Panc1 (cell line): ENCODE results near the gene AARS2. TPM values are rescaled to one million over a fixed set of nuclear protein-coding genes. Genes with fewer than 3 reads are reported as not detected.

Experiments
- ATAC-seq: fragments of 200-7000 bp; cut with Tn5 transposase; 2 replicates; pipeline ENCODE4 v1.9.1; 2020; ENCODE audit warnings: mild to moderate bottlenecking, moderate library complexity
- BruUV-seq: library from RNA; stranded (reverse); fragments of 400-500 nt; replicated peaks from 2 replicates; lab custom pipeline; 2021; lab: Mats Ljungman, UMichigan
- CTCF ChIA-PET: fragments of 300-600 bp; sonication (Branson Sonifier 250); formaldehyde crosslinking; loops from one replicate; lab custom pipeline; 2022; ENCODE audit warnings: antibody characterized with exemption; lab: Charles Lee
- POLR2A ChIA-PET: fragments of 300-600 bp; sonication (Branson Sonifier 250); formaldehyde crosslinking; loops from one replicate; lab custom pipeline; 2022; ENCODE audit warnings: antibody characterized with exemption; lab: Charles Lee
- DNase-seq: peaks from one replicate; pipeline ENCODE4 v3.0.0-alpha.2; 2010; ENCODE audit warnings: low read depth, low spot score
- H3K27ac ChIP-seq: 2 replicates; pipeline ENCODE4 v1.5.1; 2011; ENCODE audit warnings: mild to moderate bottlenecking, low read length, inconsistent platforms
- H3K27me3 ChIP-seq: fragments of 200-500 bp; sonication (Bioruptor generic); 2 replicates; pipeline ENCODE4 v1.6.0; 2014; ENCODE audit warnings: low read length, inconsistent platforms; ENCODE audit not compliant: control insufficient read depth, insufficient read depth
- H3K36me3 ChIP-seq: fragments of 200-500 bp; sonication (Bioruptor generic); 2 replicates; pipeline ENCODE4 v1.5.1; 2014; ENCODE audit warnings: inconsistent platforms, mild to moderate bottlenecking, low read length, moderate library complexity; ENCODE audit not compliant: control insufficient read depth, insufficient read depth
- H3K4me1 ChIP-seq: 2 replicates; pipeline ENCODE4 v1.5.1; 2011; ENCODE audit warnings: inconsistent platforms, mild to moderate bottlenecking, low read length, moderate library complexity; ENCODE audit not compliant: control insufficient read depth, insufficient read depth
- H3K4me3 ChIP-seq, 2 experiments: 2 replicates each; pipeline ENCODE4 v1.5.1; 2011 to 2012; ENCODE audit warnings: low read depth in 2 of 2, low read length in 2 of 2, mild to moderate bottlenecking in 2 of 2, inconsistent platforms in 1 of 2, moderate library complexity in 1 of 2
- H3K9me3 ChIP-seq: fragments of 200-500 bp; sonication (Bioruptor generic); 2 replicates; pipeline ENCODE4 v1.5.1; 2014; ENCODE audit warnings: low read depth, mild to moderate bottlenecking, inconsistent platforms, low read length, moderate library complexity; ENCODE audit not compliant: control insufficient read depth, insufficient read depth
- CTCF ChIP-seq: fragments of 450-650 bp; IDR thresholded peaks from 2 replicates; pipeline ENCODE4 v1.5.1; 2017; ENCODE audit warnings: mild to moderate bottlenecking
- POLR2AphosphoS5 ChIP-seq: IDR thresholded peaks from 2 replicates; pipeline ENCODE4 v1.6.1; 2012; ENCODE audit warnings: mild to moderate bottlenecking, low read depth, low read length, moderate library complexity
- REST ChIP-seq, 2 experiments: IDR thresholded peaks; 2 replicates each; pipeline ENCODE4 v1.6.1; 2011 to 2012; ENCODE audit warnings: low read depth in 2 of 2, control low read depth in 1 of 2, low read length in 1 of 2, mild to moderate bottlenecking in 1 of 2, moderate library complexity in 1 of 2; ENCODE audit not compliant: insufficient read depth in 1 of 2
- SIN3A ChIP-seq: IDR thresholded peaks from 2 replicates; pipeline ENCODE4 v1.6.1; 2012; ENCODE audit warnings: low read depth, mild to moderate bottlenecking, low read length, moderate library complexity, borderline replicate concordance; ENCODE audit not compliant: insufficient read depth
- TCF7L2 ChIP-seq: IDR thresholded peaks from 2 replicates; pipeline ENCODE4 v1.6.1; 2011; ENCODE audit warnings: mild to moderate bottlenecking, low read depth, low read length, inconsistent platforms
- in situ Hi-C: cut with HindIII; loops from 2 replicates; pipeline ENCODE4 v1.10.0; 2016; ENCODE audit warnings: low sequenced_read_pairs, low pct_unique_long_range_greater_than_20kb
- intact Hi-C: fragments of 100-400 bp; cut with micrococcal nuclease; formaldehyde crosslinking; loops from one replicate; pipeline ENCODE4 v1.10.0; 2022; ENCODE audit not compliant: unreplicated experiment
- total RNA-seq: library from RNA; stranded (reverse); gene quantifications from one replicate; pipeline ENCODE4 v1.2.1, GENCODE V29; 2021; ENCODE audit not compliant: unreplicated experiment

Gene AARS2
- total RNA-seq, 1 experiment from 2014 or later, result 13.1 TPM

- no peak for TF ChIP-seq REST (IDR thresholded peaks at IDR 0.05; ENCODE audit: insufficient read depth in 1 of 2, low read depth in 2 of 2, low read length in 1 of 2)
- no peak for TF ChIP-seq CTCF
- no peak for TF ChIP-seq TCF7L2
- no peak for TF ChIP-seq POLR2AphosphoS5
- no peak for TF ChIP-seq SIN3A
- Histone ChIP-seq H3K4me1 (no peaks in the 10 kb centered on the region), H3K36me3 (no peaks in the 10 kb centered on the region), H3K27ac (no peak overlapping the region), H3K27me3 (no peaks in the 10 kb centered on the region), H3K4me3 (no peak overlapping the region), H3K9me3 (no peaks in the 10 kb centered on the region)
- ChIA-PET CTCF (interaction anchor here (0.5 kb wide), 1 partner anchor 243 kb away, joined by 6 read pairs; no protein-coding TSS in a partner anchor), POLR2A (no interaction called here)
- intact Hi-C loops, result loop anchor here (2.0 kb wide), 1 partner anchor 35 kb away; no protein-coding TSS in a partner anchor
- DNase-seq (no peak), ATAC-seq (no peak)
- in situ Hi-C loops, result no loop called here
- BruUV-seq, result no TSS peak
Measured at GRCh38 chr6:44303842-44304241, 9.3 kb downstream of the AARS2 start.

GRCh38 chr6:44302856-44303255 is 10.3 kb downstream of the AARS2 start:
- Histone ChIP-seq H3K4me1 (peaks cover 4% of the 10 kb centered on the region; the same call in 1 of the 2 replicates), H3K4me3 (no peak overlapping the region), H3K27me3 (no peaks in the 10 kb centered on the region), H3K9me3 (no peaks in the 10 kb centered on the region), H3K36me3 (no peaks in the 10 kb centered on the region), H3K27ac (no peak overlapping the region)
- intact Hi-C loops, result no loop called here
- BruUV-seq, result no TSS peak
- POLR2A ChIA-PET, result no interaction called here
- ATAC-seq (no peak), DNase-seq (no peak)
- in situ Hi-C loops, result no loop called here
- CTCF ChIA-PET, result no interaction called here
- TF ChIP-seq REST (IDR thresholded peaks at IDR 0.05; ENCODE audit: insufficient read depth in 1 of 2, low read depth in 2 of 2, low read length in 1 of 2) (no peak), POLR2AphosphoS5 (no peak), CTCF (no peak), TCF7L2 (no peak), SIN3A (no peak)
